Activated T-cell treated with anti-CD3 and anti-CD28 coated beads, Interleukin-2, amount 50 U/mL, for 24 hours (primary cell): Measurements from ENCODE around the gene USP17L18.
"Not testable (repeated sequence)": the region's sequence is repeated elsewhere in the genome, so short reads cannot be mapped to it uniquely, and the experiment has no call there.

Experiments used
- DNase-seq: peaks from one replicate; pipeline ENCODE4 v3.0.0-alpha.2; 2020
- H3K27ac Mint-ChIP-seq: 2 replicates; pipeline ENCODE4 v1.8.0; 2020; ENCODE audit warnings: mild to moderate bottlenecking, mixed read lengths
- H3K27me3 Mint-ChIP-seq: 2 replicates; pipeline ENCODE4 v1.8.0; 2020; ENCODE audit warnings: mixed read lengths
- H3K36me3 Mint-ChIP-seq: 2 replicates; pipeline ENCODE4 v1.8.0; 2020; ENCODE audit warnings: low read depth, mixed read lengths
- H3K4me1 Mint-ChIP-seq: 2 replicates; pipeline ENCODE4 v1.8.0; 2020; ENCODE audit warnings: low read depth, mixed read lengths
- H3K4me3 Mint-ChIP-seq: 2 replicates; pipeline ENCODE4 v1.8.0; 2020; ENCODE audit warnings: mild to moderate bottlenecking, moderate library complexity, mixed read lengths
- H3K9me3 Mint-ChIP-seq: 2 replicates; pipeline ENCODE4 v1.8.0; 2020; ENCODE audit warnings: mixed read lengths

Gene USP17L18, protein sequence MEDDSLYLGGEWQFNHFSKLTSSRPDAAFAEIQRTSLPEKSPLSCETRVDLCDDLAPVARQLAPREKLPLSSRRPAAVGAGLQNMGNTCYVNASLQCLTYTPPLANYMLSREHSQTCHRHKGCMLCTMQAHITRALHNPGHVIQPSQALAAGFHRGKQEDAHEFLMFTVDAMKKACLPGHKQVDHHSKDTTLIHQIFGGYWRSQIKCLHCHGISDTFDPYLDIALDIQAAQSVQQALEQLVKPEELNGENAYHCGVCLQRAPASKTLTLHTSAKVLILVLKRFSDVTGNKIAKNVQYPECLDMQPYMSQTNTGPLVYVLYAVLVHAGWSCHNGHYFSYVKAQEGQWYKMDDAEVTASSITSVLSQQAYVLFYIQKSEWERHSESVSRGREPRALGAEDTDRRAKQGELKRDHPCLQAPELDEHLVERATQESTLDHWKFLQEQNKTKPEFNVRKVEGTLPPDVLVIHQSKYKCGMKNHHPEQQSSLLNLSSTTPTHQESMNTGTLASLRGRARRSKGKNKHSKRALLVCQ

GRCh38 chr4:9247953-9248680, at the start of gene USP17L18:
TSS of gene USP17L18 (plus strand) at chr4:9248630. CDS start at chr4:9248630, 0 bp downstream.
- not testable (repeated sequence) for H3K9me3 Mint-ChIP-seq, H3K27me3 Mint-ChIP-seq, H3K27ac Mint-ChIP-seq, H3K4me3 Mint-ChIP-seq, H3K4me1 Mint-ChIP-seq, H3K36me3 Mint-ChIP-seq
- peak; percentile 21 for DNase-seq

DNA sequence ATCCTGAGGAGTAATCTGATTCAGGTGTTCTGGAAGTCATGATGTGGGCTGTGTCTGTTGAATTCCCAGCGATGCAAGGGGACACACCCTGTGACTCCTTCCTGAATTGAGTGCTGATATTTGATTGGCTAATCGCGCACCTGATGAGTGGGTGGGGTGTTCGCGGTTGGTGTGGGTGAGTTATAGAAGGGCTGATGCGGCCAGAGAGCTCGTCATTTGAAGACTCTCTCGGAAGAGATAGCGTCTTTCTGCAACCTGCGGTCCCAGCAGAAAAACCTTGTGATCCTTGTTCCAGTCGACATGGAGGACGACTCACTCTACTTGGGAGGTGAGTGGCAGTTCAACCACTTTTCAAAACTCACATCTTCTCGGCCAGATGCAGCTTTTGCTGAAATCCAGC, 38.1 kb upstream of the USP17L18 start, which contains the start of gene USP17L10:
TSS of gene USP17L10 (plus strand) at position 301 of the 400 bp plus-strand sequence. CDS start at position 301, 0 bp downstream.
- H3K4me1 Mint-ChIP-seq, H3K9me3 Mint-ChIP-seq, H3K4me3 Mint-ChIP-seq, H3K27ac Mint-ChIP-seq, H3K27me3 Mint-ChIP-seq, H3K36me3 Mint-ChIP-seq, DNase-seq: not testable (repeated sequence)

- H3K4me1 Mint-ChIP-seq, H3K36me3 Mint-ChIP-seq, H3K4me3 Mint-ChIP-seq, DNase-seq, H3K9me3 Mint-ChIP-seq, H3K27me3 Mint-ChIP-seq, H3K27ac Mint-ChIP-seq: not testable (repeated sequence)
These were observed 33.7 kb upstream of the USP17L18 start for GRCh38 chr4:9214701-9215100.

DNA sequence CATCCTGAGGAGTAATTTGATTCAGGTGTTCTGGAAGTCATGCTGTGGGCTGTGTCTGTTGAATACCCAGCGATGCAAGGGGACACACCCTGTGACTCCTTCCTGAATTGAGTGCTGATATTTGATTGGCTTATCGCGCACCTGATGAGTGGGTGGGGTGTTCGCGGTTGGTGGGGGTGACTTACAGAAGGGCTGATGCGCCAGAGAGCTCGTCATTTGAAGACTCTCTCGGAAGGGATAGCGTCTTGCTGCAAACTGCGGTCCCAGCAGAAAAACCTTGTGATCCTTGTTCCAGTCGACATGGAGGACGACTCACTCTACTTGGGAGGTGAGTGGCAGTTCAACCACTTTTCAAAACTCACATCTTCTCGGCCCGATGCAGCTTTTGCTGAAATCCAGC, 33.3 kb upstream of the USP17L18 start, which contains the start of gene USP17L11:
TSS of gene USP17L11 (plus strand) at position 301 of the 400 bp plus-strand sequence. CDS start at position 301, 0 bp downstream.
- not testable (repeated sequence) for H3K27me3 Mint-ChIP-seq, H3K4me1 Mint-ChIP-seq, H3K9me3 Mint-ChIP-seq

DNA sequence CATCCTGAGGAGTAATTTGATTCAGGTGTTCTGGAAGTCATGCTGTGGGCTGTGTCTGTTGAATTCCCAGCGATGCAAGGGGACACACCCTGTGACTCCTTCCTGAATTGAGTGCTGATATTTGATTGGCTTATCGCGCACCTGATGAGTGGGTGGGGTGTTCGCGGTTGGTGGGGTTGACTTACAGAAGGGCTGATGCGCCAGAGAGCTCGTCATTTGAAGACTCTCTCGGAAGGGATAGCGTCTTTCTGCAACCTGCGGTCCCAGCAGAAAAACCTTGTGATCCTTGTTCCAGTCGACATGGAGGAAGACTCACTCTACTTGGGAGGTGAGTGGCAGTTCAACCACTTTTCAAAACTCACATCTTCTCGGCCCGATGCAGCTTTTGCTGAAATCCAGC, 28.6 kb upstream of the USP17L18 start, which contains the start of gene USP17L12:
TSS of gene USP17L12 (plus strand) at position 301 of the 400 bp plus-strand sequence. CDS start at position 301, 0 bp downstream.
- H3K27ac Mint-ChIP-seq, DNase-seq, H3K9me3 Mint-ChIP-seq, H3K36me3 Mint-ChIP-seq, H3K4me1 Mint-ChIP-seq, H3K4me3 Mint-ChIP-seq, H3K27me3 Mint-ChIP-seq: not testable (repeated sequence)

More for the DNA sequence above, 33.3 kb upstream of the USP17L18 start, which contains the start of gene USP17L11:
- not testable (repeated sequence) for H3K4me3 Mint-ChIP-seq, DNase-seq, H3K27ac Mint-ChIP-seq, H3K36me3 Mint-ChIP-seq

GRCh38 chr4:9224596-9224995, 23.8 kb upstream of the USP17L18 start, which contains the start of gene USP17L13:
TSS of gene USP17L13 (plus strand) at chr4:9224896. CDS start at chr4:9224896, 0 bp downstream.
- H3K27ac Mint-ChIP-seq, H3K9me3 Mint-ChIP-seq, H3K4me1 Mint-ChIP-seq, DNase-seq, H3K27me3 Mint-ChIP-seq, H3K4me3 Mint-ChIP-seq, H3K36me3 Mint-ChIP-seq: not testable (repeated sequence)

DNA sequence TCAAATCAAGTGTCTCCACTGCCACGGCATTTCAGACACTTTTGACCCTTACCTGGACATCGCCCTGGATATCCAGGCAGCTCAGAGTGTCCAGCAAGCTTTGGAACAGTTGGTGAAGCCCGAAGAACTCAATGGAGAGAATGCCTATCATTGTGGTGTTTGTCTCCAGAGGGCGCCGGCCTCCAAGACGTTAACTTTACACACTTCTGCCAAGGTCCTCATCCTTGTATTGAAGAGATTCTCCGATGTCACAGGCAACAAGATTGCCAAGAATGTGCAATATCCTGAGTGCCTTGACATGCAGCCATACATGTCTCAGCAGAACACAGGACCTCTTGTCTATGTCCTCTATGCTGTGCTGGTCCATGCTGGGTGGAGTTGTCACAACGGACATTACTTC, 18.2 kb upstream of the USP17L18 start:
- H3K4me1 Mint-ChIP-seq: not testable (repeated sequence)

DNA sequence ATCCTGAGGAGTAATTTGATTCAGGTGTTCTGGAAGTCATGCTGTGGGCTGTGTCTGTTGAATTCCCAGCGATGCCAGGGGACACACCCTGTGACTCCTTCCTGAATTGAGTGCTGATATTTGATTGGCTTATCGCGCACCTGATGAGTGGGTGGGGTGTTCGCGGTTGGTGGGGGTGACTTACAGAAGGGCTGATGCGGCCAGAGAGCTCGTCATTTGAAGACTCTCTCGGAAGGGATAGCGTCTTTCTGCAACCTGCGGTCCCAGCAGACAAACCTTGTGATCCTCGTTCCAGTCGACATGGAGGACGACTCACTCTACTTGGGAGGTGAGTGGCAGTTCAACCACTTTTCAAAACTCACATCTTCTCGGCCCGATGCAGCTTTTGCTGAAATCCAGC, 14.3 kb upstream of the USP17L18 start, which contains the start of gene USP17L15:
TSS of gene USP17L15 (plus strand) at position 301 of the 400 bp plus-strand sequence. CDS start at position 301, 0 bp downstream.
- not testable (repeated sequence) for H3K36me3 Mint-ChIP-seq, H3K27ac Mint-ChIP-seq, H3K4me3 Mint-ChIP-seq, DNase-seq, H3K4me1 Mint-ChIP-seq, H3K27me3 Mint-ChIP-seq, H3K9me3 Mint-ChIP-seq

More for the DNA sequence above, 18.2 kb upstream of the USP17L18 start:
- H3K27ac Mint-ChIP-seq, H3K4me3 Mint-ChIP-seq, H3K9me3 Mint-ChIP-seq, H3K36me3 Mint-ChIP-seq, H3K27me3 Mint-ChIP-seq: not testable (repeated sequence)
- peak; percentile 13 for DNase-seq

- not testable (repeated sequence) for H3K4me1 Mint-ChIP-seq, DNase-seq, H3K27ac Mint-ChIP-seq, H3K9me3 Mint-ChIP-seq, H3K36me3 Mint-ChIP-seq, H3K4me3 Mint-ChIP-seq, H3K27me3 Mint-ChIP-seq
These were observed 10.0 kb upstream of the USP17L18 start for GRCh38 chr4:9238461-9238860.

DNA sequence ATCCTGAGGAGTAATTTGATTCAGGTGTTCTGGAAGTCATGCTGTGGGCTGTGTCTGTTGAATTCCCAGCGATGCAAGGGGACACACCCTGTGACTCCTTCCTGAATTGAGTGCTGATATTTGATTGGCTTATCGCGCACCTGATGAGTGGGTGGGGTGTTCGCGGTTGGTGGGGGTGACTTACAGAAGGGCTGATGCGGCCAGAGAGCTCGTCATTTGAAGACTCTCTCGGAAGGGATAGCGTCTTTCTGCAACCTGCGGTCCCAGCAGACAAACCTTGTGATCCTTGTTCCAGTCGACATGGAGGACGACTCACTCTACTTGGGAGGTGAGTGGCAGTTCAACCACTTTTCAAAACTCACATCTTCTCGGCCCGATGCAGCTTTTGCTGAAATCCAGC, 4.9 kb upstream of the USP17L18 start, which contains the start of gene USP17L17:
TSS of gene USP17L17 (plus strand) at position 301 of the 400 bp plus-strand sequence. CDS start at position 301, 0 bp downstream.
- not testable (repeated sequence) for H3K36me3 Mint-ChIP-seq, H3K27ac Mint-ChIP-seq

DNA sequence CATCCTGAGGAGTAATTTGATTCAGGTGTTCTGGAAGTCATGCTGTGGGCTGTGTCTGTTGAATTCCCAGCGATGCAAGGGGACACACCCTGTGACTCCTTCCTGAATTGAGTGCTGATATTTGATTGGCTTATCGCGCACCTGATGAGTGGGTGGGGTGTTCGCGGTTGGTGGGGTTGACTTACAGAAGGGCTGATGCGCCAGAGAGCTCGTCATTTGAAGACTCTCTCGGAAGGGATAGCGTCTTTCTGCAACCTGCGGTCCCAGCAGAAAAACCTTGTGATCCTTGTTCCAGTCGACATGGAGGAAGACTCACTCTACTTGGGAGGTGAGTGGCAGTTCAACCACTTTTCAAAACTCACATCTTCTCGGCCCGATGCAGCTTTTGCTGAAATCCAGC, 4.6 kb downstream of the USP17L18 start, which contains the start of gene USP17L19:
TSS of gene USP17L19 (plus strand) at position 301 of the 400 bp plus-strand sequence. CDS start at position 301, 0 bp downstream.
- DNase-seq, H3K9me3 Mint-ChIP-seq, H3K27me3 Mint-ChIP-seq, H3K27ac Mint-ChIP-seq, H3K36me3 Mint-ChIP-seq, H3K4me1 Mint-ChIP-seq, H3K4me3 Mint-ChIP-seq: not testable (repeated sequence)

More for the DNA sequence above, 4.9 kb upstream of the USP17L18 start, which contains the start of gene USP17L17:
- not testable (repeated sequence) for H3K4me3 Mint-ChIP-seq, H3K4me1 Mint-ChIP-seq, H3K9me3 Mint-ChIP-seq, DNase-seq, H3K27me3 Mint-ChIP-seq

GRCh38 chr4:9257824-9258223, 9.4 kb downstream of the USP17L18 start, which contains the start of gene USP17L20:
TSS of gene USP17L20 (plus strand) at chr4:9258124. CDS start at chr4:9258124, 0 bp downstream.
- not testable (repeated sequence) for H3K4me3 Mint-ChIP-seq, H3K27me3 Mint-ChIP-seq, H3K27ac Mint-ChIP-seq, DNase-seq, H3K4me1 Mint-ChIP-seq, H3K9me3 Mint-ChIP-seq, H3K36me3 Mint-ChIP-seq

- H3K27me3 Mint-ChIP-seq, H3K4me1 Mint-ChIP-seq: not testable (repeated sequence)
These were observed 14.1 kb downstream of the USP17L18 start, which contains the start of gene USP17L21 for GRCh38 chr4:9262572-9262971. TSS of gene USP17L21 (plus strand) at chr4:9262872. CDS start at chr4:9262872, 0 bp downstream.

GRCh38 chr4:9267319-9267718, 18.9 kb downstream of the USP17L18 start, which contains the start of gene USP17L22:
TSS of gene USP17L22 (plus strand) at chr4:9267619. CDS start at chr4:9267619, 0 bp downstream.
- not testable (repeated sequence) for H3K9me3 Mint-ChIP-seq, DNase-seq, H3K36me3 Mint-ChIP-seq, H3K4me3 Mint-ChIP-seq, H3K27me3 Mint-ChIP-seq, H3K4me1 Mint-ChIP-seq, H3K27ac Mint-ChIP-seq

More at GRCh38 chr4:9262572-9262971, 14.1 kb downstream of the USP17L18 start, which contains the start of gene USP17L21:
- H3K36me3 Mint-ChIP-seq, H3K27ac Mint-ChIP-seq, DNase-seq, H3K4me3 Mint-ChIP-seq, H3K9me3 Mint-ChIP-seq: not testable (repeated sequence)
